HL-60/S4 (cell line): ENCODE data around the gene KATNAL1.
"Not testable (repeated sequence)": the region's sequence is repeated elsewhere in the genome, so short reads cannot be mapped to it uniquely, and the experiment has no call there.

ENCODE experiments used
- in situ Hi-C: fragments of 300-500 bp; cut with MboI; formaldehyde crosslinking; loops from 2 replicates; pipeline ENCODE4 v1.14.3; 2022; ENCODE audit warnings: low sequenced_read_pairs

KATNAL1 gene

DNA sequence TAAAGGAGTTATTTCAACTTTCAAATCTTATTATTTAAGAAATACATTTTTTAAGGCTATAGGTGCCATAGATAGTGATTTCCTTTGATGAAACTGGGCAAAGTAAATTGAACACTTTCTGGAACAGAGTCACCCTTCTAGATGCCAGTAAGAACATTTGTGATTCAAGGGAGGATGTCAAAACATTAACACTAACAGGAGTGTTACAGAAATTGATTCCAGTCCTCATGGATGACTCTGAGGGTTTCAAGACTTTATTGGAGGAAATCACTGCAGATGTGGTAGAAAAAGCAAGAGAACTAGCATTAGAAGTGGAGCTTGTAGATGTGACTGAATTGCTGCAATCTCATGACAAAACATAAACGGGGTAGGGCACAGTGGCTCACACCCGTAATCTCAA is 12.2 kb downstream of the KATNAL1 start:
- in situ Hi-C loops = no loop called here

DNA sequence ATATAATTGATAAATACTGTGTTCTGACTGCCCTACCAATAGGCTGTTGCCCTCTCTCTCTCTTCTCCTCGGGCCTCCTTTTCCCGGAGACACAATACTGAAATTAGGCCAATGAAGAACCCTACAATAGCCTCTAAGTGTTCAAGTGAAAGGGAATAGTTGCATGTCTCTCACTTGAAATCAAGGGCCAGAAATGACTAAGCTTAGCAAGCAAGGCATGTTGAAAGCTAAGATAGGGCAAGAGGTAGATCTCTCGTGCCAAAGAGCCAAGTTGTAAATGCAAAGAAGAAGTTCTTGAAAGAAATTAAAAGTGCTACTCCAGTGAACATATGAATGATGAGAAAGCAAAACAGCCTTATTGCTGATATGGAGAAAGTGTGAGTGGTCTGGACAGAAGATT is 13.3 kb downstream of the KATNAL1 start:
- in situ Hi-C loops = no loop called here

DNA sequence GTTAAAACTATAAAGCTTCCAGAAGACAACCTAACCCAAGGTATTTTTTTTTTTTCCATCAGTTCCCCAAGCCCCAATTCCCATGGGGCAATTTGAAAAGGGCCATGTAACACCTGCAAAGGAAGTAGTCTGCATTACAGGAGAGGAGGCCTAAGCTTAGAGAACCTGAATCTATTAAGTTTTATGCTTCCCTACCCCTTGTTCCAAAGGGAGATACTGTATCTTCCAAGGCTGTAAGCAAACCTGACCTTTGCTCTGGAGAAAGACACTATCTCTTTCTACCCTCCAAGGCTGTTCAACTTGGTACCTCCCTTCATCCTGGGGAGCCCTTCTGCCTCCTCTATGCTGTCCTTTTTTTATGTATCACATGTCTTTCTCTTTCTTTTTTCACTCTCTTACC is 15.0 kb downstream of the KATNAL1 start:
- in situ Hi-C loops = no loop called here

DNA sequence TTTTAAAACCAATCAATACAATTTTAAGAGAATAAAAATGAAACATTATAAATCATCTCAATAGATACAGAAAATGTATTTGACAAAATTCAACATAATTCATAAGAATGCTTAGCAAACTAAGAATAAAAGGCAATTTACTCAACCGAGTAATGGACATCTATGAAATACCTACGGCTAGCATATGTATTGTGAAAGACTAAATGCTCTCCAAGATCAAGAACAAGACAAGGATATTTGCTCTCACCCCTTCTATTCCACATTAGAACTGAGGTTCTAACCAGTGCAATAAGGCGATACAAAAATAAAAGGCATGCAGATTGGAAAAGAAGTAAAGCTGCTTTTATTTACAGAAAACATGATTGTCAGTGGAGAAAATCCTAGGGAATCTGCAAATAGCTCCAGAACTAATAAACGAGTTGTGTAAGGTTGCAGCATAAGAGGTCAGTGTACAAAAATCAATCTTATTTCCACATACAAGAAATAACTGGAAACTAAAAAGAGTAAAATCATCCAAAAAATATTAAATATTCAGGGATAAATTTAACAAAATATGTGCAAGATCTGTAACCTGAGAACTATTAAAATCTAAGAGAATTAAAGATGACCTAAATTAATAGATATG is 16.4 kb downstream of the KATNAL1 start:
- in situ Hi-C loops = no loop called here

DNA sequence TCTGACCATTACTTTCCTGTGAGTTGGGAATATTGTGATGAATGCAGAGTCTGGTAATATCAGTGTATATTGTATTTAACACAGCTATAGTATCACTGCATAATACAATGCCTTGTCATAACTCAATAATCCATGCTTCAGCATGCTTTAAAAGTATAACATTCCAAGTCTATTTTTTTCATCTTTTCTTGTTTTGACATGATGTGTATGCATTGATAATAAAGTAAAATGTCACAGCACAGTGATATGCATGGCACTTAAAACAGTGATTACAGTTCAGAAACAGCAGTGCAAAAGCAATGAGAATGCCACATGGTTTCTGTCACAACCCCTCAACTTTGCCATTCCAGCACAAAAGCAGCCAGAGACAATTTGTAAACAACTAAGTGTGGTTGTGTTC is 17.8 kb downstream of the KATNAL1 start:
- in situ Hi-C loops = no loop called here

DNA sequence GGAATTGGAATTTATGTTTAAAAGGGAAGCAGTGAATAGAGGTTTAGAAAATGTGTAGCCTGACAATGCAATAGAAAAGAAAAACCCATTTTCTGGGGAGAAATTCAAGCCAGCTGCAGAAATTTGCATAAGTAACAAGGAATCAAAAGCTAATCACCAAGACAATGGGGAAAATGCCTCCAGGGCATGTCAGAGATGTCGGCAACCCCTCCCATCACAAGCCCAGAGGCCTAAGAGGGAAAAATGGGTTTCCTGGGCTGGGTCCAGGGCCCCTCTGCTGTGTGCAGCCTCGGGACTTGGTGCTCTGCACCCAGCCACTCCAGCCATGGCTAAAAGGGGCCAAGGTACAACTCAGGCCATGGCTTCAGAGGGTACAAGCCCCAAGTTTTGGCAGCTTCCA is 21.3 kb downstream of the KATNAL1 start:
- in situ Hi-C loops = not testable (repeated sequence)

DNA sequence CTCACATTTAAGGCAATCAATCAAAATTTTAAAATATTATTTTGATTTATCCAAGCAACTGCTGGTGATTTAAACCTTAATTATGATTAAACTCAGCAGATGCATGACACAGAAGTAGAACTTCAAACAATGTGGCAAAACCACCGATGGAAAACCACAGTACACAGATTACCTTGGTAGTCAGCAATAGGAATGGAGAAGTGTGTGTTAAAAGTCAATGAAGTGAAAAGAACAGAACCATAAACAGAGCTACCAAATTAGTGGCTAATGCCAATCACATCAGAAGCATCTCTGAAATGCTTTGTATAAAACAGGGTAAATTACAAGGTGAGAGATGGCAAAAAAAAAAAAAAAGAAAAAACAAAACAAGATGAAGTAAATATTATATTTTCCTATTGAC is 31.2 kb downstream of the KATNAL1 start:
- in situ Hi-C loops = no loop called here

DNA sequence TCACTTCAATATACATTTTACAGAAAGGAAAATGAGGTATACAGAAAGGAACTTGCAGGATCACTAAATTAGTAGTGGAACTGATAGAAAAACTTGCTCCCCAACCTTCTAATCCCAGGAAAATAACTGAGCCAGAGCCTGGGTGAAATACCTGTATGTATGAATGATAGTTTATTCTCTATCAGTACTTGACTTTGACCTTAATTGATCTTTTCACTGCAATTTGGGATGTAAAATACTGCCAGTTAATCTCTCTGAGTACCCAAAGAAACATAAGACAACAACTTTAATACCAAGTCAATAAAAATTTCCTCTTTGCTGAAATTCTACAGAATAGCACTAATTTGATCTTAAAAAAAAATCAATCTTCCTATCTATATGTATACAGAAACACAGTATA is 33.3 kb downstream of the KATNAL1 start:
- in situ Hi-C loops = no loop called here

DNA sequence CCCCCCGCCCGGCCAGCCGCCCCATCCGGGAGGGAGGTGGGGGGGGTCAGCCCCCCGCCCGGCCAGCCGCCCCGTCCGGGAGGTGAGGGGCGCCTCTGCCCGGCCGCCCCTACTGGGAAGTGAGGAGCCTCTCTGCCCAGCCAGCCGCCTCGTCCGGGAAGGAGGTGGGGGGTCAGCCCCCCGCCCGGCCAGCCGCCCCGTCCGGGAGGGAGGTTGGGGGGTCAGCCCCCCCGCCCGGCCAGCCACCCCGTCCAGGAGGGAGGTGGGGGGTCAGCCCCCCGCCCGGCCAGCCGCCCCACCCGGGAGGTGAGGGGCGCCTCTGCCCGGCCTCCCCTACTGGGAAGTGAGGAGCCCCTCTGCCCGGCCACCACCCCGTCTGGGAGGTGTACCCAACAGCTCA is 37.3 kb downstream of the KATNAL1 start:
- in situ Hi-C loops = not testable (repeated sequence)

DNA sequence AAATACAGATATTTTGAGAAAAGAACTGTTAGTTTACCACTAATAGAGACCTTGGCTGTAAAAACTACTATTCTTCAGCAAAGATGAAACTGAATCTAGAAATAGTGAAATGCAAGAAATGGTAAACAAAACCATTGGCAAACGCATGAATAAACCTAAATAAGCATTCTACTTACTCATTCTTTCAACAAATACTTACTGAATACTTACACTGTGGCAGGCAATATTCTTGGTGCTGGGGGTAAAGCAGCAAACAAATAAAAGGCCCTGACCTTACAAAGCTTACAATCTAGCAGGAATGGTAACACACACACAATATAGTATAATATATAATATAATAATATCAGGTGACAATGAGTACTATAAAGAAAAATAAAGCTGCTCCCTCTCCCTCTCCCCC is 38.7 kb downstream of the KATNAL1 start:
- in situ Hi-C loops = no loop called here

DNA sequence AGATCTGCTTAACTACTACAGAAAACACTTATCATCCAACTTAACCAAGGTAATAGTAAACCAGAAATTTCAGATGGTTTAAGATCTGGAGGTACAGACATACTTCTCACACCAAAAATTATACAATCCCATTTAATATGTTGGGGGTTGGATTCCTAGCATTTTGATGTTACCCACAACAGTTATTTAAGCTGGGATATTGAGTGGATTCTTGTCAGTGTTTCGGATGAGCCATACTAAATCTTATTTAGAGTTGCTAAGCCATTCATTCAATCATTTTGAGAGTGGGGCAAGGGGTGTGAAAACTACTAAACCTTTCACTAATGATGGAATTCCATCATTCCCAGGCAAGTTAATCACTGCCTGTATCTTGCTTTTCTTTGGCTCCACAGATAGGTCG is 40.6 kb downstream of the KATNAL1 start:
- in situ Hi-C loops = no loop called here

DNA sequence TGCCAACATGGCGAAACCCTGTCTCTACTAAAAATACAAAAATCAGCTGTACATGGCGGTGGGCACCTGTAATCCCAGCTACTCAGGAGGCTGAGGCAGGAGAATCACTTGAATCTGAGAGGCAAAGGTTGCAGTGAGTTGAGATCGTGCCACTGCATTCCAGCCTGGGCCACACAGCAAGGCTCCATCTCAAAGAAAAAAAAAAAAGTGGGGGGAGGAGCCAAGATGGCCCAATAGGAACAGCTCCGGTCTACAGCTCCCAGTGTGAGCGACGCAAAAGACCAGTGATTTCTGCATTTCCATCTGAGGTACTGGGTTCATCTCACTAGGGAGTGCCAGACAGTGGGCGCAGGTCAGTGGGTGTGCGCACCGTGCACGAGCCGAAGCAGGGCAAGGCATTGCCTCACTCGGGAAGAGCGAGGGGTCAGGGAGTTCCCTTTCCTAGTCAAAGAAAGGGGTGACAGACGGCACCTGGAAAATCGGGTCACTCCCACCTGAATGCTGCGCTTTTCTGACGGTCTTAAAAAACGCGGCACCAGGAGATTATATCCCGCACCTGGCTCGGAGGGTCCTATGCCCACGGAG is 48.1 kb downstream of the KATNAL1 start:
- in situ Hi-C loops = not testable (repeated sequence)

DNA sequence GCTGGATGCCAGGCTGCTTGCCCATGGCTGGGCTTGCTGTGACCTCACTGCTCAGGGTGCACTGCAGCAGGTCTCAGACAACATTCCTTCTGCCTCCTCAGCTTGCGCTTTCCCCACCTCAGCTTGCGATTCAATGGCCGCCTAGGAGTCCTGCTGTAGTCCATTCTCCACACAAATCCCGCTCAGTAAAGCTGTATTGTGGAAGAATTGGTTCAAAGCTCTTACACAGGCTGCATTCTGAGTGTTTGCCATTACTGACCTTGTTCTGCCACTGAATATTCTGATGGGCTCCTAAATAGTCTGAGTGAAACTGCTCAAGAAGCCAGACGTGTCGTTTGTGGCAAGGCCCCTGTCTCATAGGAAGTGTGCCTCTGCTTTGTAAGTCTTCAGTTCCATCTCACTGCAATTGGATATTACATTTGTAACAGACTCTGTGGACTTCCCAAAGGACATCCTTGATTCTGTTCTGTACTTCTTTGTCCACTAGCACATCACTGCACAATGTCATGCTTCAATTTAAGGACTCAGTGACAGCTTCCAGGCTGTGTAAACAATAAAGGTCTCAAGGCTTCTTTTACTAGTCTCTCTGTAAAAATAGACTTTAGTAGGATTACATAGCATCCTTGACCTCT is 49.8 kb downstream of the KATNAL1 start:
- in situ Hi-C loops = no loop called here

DNA sequence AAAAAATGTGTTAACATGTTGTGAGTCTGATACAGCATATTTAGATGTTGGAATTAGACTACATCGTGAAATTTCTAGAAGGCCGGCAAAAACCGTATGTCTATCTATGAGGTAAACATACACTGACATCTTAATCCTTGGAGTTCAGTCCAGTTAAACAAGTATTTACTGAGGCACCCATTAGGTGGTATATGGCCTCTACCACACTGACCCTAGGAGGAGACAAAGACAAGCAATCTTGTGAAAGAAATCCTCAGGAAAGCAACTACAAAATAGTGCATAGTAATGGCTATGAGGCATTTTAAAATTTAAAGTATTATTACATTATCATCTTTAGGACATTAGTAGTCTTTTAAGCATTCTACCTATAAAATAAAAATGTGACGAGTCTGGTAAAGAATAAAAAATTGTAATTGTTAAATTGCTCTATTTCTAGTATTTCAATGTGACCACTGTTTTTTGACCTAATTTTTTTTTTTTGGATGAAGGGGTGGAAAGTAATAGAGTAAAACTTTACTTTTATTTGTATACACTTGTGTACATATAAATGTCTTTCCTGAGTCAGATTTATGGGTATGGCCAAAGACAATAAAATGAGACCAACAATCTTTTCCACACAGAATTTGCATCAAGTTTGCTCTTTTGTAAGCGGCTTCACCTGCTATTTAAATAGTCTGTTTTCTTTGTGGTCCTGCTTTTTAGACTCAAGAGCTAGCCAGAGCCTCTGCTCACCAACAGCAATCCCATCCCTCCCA is 50.5 kb downstream of the KATNAL1 start:
- in situ Hi-C loops = no loop called here

DNA sequence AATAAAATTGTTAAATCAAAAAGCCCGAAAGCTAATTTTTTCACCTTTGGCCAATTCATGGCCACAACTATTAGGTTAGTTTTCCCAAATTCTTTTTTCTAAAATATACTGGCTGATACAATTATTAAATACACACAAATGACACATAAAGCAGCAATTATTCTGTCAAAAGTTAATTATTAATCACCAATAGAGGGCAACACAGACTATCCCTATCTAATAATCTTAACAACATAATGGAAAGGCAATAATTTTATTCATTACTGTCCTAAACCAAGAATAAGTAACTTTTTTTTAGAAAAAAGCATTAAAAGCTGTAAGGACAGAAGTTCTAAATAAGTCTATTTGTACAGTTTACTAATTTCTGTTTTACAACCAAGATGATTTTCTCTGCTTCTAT is 51.7 kb downstream of the KATNAL1 start:
- in situ Hi-C loops = no loop called here

DNA sequence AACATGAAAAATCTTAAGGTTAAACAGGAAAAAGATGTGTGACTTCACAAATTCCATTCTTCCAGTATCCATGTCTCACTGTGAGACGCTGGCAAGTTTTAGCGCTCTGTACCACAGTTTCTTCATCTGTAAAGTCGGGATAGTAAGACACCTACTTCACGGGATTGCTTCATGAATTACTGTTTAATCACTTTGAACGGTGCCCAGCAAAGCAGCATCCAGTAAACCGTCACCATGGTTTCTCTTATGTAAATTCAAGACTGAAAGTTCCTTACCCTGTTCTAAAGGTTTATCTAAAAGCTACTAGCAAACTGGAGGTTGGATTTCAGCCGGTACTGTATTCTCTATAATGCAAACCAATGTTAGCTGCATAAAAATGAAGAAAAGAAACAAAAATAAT is 53.5 kb downstream of the KATNAL1 start:
- in situ Hi-C loops = no loop called here

DNA sequence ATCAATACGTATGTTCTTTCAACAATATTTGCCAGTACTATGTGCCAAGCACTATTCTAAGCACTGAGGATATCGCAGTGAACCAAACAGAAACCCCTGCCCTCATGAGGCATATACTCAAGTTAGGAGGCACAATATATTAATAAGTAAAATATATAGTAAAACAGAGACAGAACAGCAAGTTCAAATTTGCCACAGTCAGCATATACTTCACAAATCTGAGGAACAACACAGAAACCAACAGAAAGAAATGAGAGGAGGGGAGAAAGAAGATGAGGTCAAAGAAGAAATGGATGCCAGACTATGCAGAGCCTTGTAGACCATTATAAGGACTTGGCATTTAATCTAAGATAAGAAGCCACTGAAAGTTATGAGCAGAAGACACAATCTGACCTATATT is 59.9 kb downstream of the KATNAL1 start:
- in situ Hi-C loops = no loop called here

DNA sequence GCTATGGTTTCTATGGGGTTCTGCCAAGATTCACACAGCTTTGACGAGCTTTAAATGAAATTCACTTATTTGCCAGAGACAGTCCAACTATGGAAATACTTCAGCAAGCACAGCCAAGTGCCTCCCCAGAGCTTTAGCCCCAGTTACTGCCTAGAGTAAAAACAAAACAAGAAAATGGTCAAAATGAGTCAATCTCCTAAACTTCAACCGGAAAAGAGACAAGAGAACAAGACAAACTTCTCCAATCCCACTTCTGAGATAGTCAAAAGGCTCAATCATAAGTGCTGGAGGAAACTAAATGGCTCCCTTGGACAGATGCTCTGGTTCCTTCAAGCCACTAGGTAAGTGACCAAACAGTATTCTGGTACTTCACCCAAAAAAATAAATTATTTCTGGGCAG is 65.8 kb downstream of the KATNAL1 start:
- in situ Hi-C loops = no loop called here

DNA sequence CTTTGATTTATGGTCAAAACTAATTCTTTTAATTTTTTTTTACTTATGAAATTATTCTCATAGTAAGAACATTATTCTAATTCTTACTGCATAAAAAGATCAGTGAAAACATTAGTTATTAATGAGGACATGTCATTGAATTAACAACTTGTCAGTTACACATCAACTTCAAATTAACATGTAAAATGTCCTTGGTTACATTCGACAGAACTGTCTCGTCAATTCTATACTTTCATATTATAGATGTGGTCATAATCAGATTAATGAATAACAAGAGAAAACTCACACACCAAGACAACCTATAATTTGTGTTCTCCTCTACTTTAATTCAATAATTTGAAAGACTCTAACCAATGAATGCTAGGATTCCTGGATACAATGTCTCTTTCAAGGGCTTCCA is 66.7 kb downstream of the KATNAL1 start:
- in situ Hi-C loops = no loop called here

DNA sequence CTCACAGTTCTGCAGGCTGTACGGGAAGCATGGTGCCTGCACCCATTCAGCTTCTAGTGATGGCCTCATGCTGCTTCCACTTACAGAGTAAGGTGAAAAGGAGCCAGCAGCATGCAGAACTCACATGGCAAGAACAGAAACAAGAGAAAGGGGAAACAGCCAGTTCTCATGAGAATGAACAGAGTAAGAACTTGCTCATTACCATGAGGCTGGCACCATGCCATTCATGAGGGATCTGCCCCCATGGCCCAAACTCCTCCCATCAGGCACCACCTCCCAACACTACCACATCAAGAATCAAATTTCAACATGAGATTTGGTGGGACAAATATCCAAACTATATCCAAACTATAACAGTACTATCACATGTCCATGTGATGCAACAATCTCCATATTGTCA is 72.1 kb downstream of the KATNAL1 start:
- in situ Hi-C loops = no loop called here

DNA sequence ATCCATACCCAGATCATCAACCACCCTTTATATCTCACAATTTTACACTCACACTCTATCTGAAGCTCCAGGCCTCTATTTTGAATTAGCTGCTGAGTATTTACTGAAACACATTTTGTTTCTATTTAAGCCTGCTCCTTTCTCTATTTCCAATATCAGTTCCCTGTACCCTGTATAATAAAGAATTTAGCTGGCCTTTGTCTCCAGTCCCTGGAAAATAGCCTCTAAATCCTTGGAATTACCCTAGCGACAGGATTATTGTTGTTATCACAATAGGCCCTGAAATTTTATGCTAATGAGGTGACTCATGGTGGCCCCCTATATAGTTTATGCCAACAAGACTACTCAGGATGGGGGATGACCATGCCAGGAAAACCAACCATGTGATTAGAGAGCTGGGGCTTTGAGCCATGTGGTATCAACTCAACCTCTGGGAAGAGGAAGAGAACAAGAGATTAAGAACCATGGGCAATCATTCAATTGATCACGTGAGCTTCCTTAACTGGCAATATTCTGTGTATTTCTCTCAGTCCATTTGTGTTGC is 72.7 kb downstream of the KATNAL1 start:
- in situ Hi-C loops = no loop called here

DNA sequence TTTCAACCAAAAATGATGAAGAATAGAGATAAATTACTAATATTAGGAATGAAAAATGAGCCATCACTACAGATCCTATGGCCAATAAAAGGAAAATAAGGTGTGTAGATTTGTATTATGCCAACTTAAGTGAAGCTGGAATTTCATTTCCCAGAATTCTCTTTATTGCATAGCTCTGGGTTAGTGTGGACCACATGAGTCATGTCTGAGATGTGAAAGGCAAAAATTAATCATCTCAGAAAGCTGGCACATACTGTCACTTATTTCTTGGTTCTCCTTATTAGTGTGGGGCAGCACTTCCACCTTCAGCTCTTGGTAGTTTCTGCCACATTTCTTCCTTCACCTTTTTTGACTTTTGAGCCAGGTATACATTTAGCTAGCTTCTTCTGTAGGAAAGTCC is 82.6 kb downstream of the KATNAL1 start:
- in situ Hi-C loops = no loop called here
